Kidney epithelial cell (primary cell): ENCODE data around the gene GRIK3. TPM values are rescaled to one million over a fixed set of nuclear protein-coding genes. Genes with fewer than 3 reads are reported as not detected.

Experiments
- DNase-seq: peaks from one replicate; pipeline ENCODE4 v3.0.0-alpha.2; 2010; ENCODE audit warnings: low read depth
- H3K27me3 ChIP-seq: 2 replicates; pipeline ENCODE4 v1.6.0; 2011; ENCODE audit warnings: low read length; ENCODE audit not compliant: control insufficient read depth, insufficient read depth
- H3K36me3 ChIP-seq: 2 replicates; pipeline ENCODE4 v1.5.1; 2011; ENCODE audit warnings: low read length; ENCODE audit not compliant: control insufficient read depth, insufficient read depth
- H3K4me3 ChIP-seq: 2 replicates; pipeline ENCODE4 v1.5.1; 2011; ENCODE audit warnings: low read depth, mild to moderate bottlenecking, control low read depth, low read length
- CTCF ChIP-seq: IDR thresholded peaks from 2 replicates; pipeline ENCODE4 v1.5.1; 2011; ENCODE audit warnings: mild to moderate bottlenecking, moderate library complexity, low read length, control low read depth, inconsistent platforms; ENCODE audit not compliant: insufficient read depth, poor library complexity, severe bottlenecking
- total RNA-seq: library from RNA; depleted of rRNA; stranded (reverse); fragments of >200 nt; gene quantifications from 2 replicates; pipeline ENCODE4 v1.2.3, GENCODE V29; 2015

GRIK3 gene
- total RNA-seq, 1 donor from 2014 or later = under 0.01 TPM

- Histone ChIP-seq H3K4me3 (no peak overlapping the region), H3K36me3 (no peaks in the 10 kb centered on the region), H3K27me3 (no peaks in the 10 kb centered on the region)
- TF ChIP-seq CTCF = no peak
- no peak for DNase-seq
These were observed 16.6 kb downstream of the GRIK3 start for GRCh38 chr1:37017720-37018119.

- Histone ChIP-seq H3K4me3 (no peak overlapping the region), H3K36me3 (no peaks in the 10 kb centered on the region), H3K27me3 (no peaks in the 10 kb centered on the region)
- no peak for DNase-seq
- no peak for TF ChIP-seq CTCF
These were observed 18.2 kb downstream of the GRIK3 start for GRCh38 chr1:37016121-37016520.

GRCh38 chr1:37015713-37016112 lies 18.6 kb downstream of the GRIK3 start:
- no peak overlapping the region for H3K4me3 ChIP-seq
- no peak for DNase-seq
- no peaks in the 10 kb centered on the region for H3K36me3 ChIP-seq
- H3K27me3 ChIP-seq = no peaks in the 10 kb centered on the region
- TF ChIP-seq CTCF = no peak

GRCh38 chr1:37012226-37012625 lies 22.1 kb downstream of the GRIK3 start:
- no peak for DNase-seq
- no peak for TF ChIP-seq CTCF
- Histone ChIP-seq H3K4me3 (no peak overlapping the region), H3K36me3 (no peaks in the 10 kb centered on the region), H3K27me3 (no peaks in the 10 kb centered on the region)

- TF ChIP-seq CTCF = no peak
- DNase-seq = no peak
- H3K36me3 ChIP-seq = no peaks in the 10 kb centered on the region
- H3K4me3 ChIP-seq = no peak overlapping the region
- H3K27me3 ChIP-seq = no peaks in the 10 kb centered on the region
These were observed 24.3 kb downstream of the GRIK3 start for GRCh38 chr1:37010011-37010410.

GRCh38 chr1:37009521-37009920 lies 24.8 kb downstream of the GRIK3 start:
- TF ChIP-seq CTCF = no peak
- H3K36me3 ChIP-seq = no peaks in the 10 kb centered on the region
- DNase-seq = no peak
- no peaks in the 10 kb centered on the region for H3K27me3 ChIP-seq
- H3K4me3 ChIP-seq = no peak overlapping the region
